Heart left ventricle (tissue), 16 donors: ENCODE results near the gene KRTAP10-4. TPM values are rescaled to one million over a fixed set of nuclear protein-coding genes. Genes with fewer than 3 reads are reported as not detected.

ENCODE experiments used
- ATAC-seq, 4 donors: fragments of 200-7000 bp; cut with Tn5 transposase; one replicate each; pipeline ENCODE4 v1.9.1; 2020 to 2022; ENCODE audit warnings: moderate library complexity in 4 of 4, mild to moderate bottlenecking in 3 of 4, moderate number of reproducible peaks in 1 of 4
- DNase-seq, 5 donors: peaks; one replicate each; pipeline ENCODE4 v3.0.0-alpha.2; 2020
- H3K27ac ChIP-seq, 12 donors: fragments of 200-600 bp; sonication (generic) in 4 of 12; one replicate each; pipeline versions ENCODE4 v1.5.0 to v1.8.0; 2016 to 2022; ENCODE audit warnings: mild to moderate bottlenecking in 2 of 12
- H3K27me3 ChIP-seq, 9 donors: fragments of 200-600 bp; sonication (generic) in 2 of 9; one replicate each; pipeline versions ENCODE4 v1.5.1 to v1.8.0; 2016 to 2022; ENCODE audit warnings: mild to moderate bottlenecking in 3 of 9
- H3K36me3 ChIP-seq, 9 donors: fragments of 200-600 bp; sonication (generic) in 2 of 9; one replicate each; pipeline versions ENCODE4 v1.5.0 to v1.8.0; 2018 to 2022; ENCODE audit warnings: mild to moderate bottlenecking in 2 of 9
- H3K4me1 ChIP-seq, 12 donors: fragments of 200-600 bp; sonication (generic) in 4 of 12; one replicate each; pipeline versions ENCODE4 v1.5.0 to v1.8.0; 2016 to 2022; ENCODE audit warnings: mild to moderate bottlenecking in 3 of 12
- H3K4me3 ChIP-seq, 12 donors: fragments of 200-600 bp; sonication (generic) in 4 of 12; one replicate each; pipeline versions ENCODE4 v1.5.0 to v1.8.0; 2017 to 2022; ENCODE audit warnings: mild to moderate bottlenecking in 9 of 12, moderate library complexity in 4 of 12
- H3K9me3 ChIP-seq, 12 donors: fragments of 200-600 bp; sonication (generic) in 4 of 12; one replicate each; pipeline versions ENCODE4 v1.5.0 to v1.8.0; 2016 to 2022; ENCODE audit warnings: mild to moderate bottlenecking in 1 of 12
- POLR2A ChIP-seq, 2 donors: fragments of 450-650 bp; IDR thresholded peaks; one replicate each; pipeline ENCODE4 v1.6.1; 2017; ENCODE audit warnings: antibody characterized with exemption in 2 of 2, mild to moderate bottlenecking in 2 of 2, moderate library complexity in 2 of 2
- WGBS, 4 donors: extraction: QIAGEN DNeasy Blood & Tissue Kit in 2 of 4; methylation state at CpG; one replicate each; pipeline versions ENCODE4 v1.1.5 to v1.1.7; 2013 to 2018; 5-methylcytosine and 5-hydroxymethylcytosine counted together
- intact Hi-C, 10 donors: fragments of 100-400 bp; cut with DNase I; formaldehyde crosslinking; loops; one replicate each; pipeline versions ENCODE4 v1.11.1 to v1.14.2; 2022
- polyA plus RNA-seq, 2 donors: library from polyadenylated mRNA; stranded (reverse); fragments of 200-250 nt; gene quantifications; one replicate each; pipeline ENCODE4 v1.2.3, GENCODE V29; 2013
- total RNA-seq, 9 donors: library from RNA; depleted of rRNA in 2 of 9; stranded (reverse); fragments of >200 nt in 2 of 9; fragmentation: NEBNext Ultra II Directional in 3 of 9; extraction: Animal tissue kit (Norgen Biotek cat#: 25700) in 3 of 9; gene quantifications; one replicate each; pipeline versions ENCODE4 v1.1.0 to v1.2.4, GENCODE V29; 2016 to 2023
- TF ChIP-seq, protein P1 (sequence below), 12 donors: fragments of 200-600 bp; sonication (generic) in 4 of 12; IDR thresholded peaks; one replicate each; pipeline versions ENCODE4 v1.5.0 to v1.8.0; 2018 to 2022; ENCODE audit warnings: antibody characterized with exemption in 12 of 12, mild to moderate bottlenecking in 5 of 12
- donor health status: ischemic (EF 13 %, LVEDD 7.1; RV severe dilation, severe dysfunction).
- donor health status: healthy with polysubstance abuse.
- donor health status: DM: no; HTN: yes; CAD: no.
- donor health status: DM: no; HTN: no; CAD: no.
- donor health status: ischemic (EF 25% LVEDD 6.9; RV normal size, moderate dysfunction).
- donor health status: ischemic (EF 25% LVEDD 5.7; RV mildly dilated, moderate dysfunction).
- donor health status: healthy.
- donor health status: DM: yes; HTN: yes; CAD: no.
- donor health status: ischemic (EF 35%, LVEDD 5.7; RV mildly dilated, moderate dysfunction).
- donor health status: nonischemic (EF 11% LVEDD 7.7; RV severe dilation, severe dysfunction).
- donor health status: DM: yes; HTN: yes; CAD: no.
- donor health status: PGD.
- donor health status: ischemic (EF 29% LVEDD 5.4; RV normal size, mild dysfunction).
- donor health status: nonischemic (EF 23%, LVEDD 6.1; RV moderate dilation, normal function).

The KRTAP10-4 gene
- total and polyA plus RNA-seq, 11 donors: not detected

DNA sequence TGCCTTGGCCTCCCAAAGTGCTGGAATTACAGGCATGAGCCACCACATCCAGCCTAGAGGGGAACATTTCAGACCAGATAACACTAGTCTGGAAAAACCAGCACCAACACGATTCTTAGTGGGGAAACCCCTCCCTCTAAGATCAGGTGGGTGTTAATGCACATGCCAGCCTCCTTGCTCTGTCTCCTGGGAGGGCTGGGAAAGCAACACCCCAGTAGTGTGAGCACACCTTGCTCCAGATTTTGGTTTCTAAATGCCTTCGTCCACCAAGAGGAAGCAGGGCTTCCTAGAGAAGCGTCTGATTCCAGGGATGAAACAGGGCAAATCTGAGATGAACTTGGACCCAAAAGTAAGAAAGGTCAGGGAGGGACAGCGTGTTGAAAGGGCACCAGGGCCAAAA lies 2.2 kb upstream of the KRTAP10-4 start:
- DNase-seq: no peak
- Histone ChIP-seq H3K36me3 (no peaks in the 10 kb centered on the region), H3K4me1 (peaks cover 0 to 8% (median 0%) of the 10 kb centered on the region in 12 donors), H3K9me3 (peaks cover 0 to 16% (median 2%) of the 10 kb centered on the region in 12 donors), H3K4me3 (no peak overlapping the region), H3K27ac (no peak overlapping the region), H3K27me3 (peaks cover 0 to 22% (median 0%) of the 10 kb centered on the region in 9 donors)
- intact Hi-C loops: no loop called here
- no peak for ATAC-seq
- WGBS, 4 donors: 64 to 93% (median 82%) methylated on average over 3 to 4 of the region's 4 CpGs
- TF ChIP-seq POLR2A (IDR thresholded peaks at IDR 0.05): no peak
- TF ChIP-seq, protein P1, sequence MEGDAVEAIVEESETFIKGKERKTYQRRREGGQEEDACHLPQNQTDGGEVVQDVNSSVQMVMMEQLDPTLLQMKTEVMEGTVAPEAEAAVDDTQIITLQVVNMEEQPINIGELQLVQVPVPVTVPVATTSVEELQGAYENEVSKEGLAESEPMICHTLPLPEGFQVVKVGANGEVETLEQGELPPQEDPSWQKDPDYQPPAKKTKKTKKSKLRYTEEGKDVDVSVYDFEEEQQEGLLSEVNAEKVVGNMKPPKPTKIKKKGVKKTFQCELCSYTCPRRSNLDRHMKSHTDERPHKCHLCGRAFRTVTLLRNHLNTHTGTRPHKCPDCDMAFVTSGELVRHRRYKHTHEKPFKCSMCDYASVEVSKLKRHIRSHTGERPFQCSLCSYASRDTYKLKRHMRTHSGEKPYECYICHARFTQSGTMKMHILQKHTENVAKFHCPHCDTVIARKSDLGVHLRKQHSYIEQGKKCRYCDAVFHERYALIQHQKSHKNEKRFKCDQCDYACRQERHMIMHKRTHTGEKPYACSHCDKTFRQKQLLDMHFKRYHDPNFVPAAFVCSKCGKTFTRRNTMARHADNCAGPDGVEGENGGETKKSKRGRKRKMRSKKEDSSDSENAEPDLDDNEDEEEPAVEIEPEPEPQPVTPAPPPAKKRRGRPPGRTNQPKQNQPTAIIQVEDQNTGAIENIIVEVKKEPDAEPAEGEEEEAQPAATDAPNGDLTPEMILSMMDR (IDR thresholded peaks at IDR 0.05): no peak

DNA sequence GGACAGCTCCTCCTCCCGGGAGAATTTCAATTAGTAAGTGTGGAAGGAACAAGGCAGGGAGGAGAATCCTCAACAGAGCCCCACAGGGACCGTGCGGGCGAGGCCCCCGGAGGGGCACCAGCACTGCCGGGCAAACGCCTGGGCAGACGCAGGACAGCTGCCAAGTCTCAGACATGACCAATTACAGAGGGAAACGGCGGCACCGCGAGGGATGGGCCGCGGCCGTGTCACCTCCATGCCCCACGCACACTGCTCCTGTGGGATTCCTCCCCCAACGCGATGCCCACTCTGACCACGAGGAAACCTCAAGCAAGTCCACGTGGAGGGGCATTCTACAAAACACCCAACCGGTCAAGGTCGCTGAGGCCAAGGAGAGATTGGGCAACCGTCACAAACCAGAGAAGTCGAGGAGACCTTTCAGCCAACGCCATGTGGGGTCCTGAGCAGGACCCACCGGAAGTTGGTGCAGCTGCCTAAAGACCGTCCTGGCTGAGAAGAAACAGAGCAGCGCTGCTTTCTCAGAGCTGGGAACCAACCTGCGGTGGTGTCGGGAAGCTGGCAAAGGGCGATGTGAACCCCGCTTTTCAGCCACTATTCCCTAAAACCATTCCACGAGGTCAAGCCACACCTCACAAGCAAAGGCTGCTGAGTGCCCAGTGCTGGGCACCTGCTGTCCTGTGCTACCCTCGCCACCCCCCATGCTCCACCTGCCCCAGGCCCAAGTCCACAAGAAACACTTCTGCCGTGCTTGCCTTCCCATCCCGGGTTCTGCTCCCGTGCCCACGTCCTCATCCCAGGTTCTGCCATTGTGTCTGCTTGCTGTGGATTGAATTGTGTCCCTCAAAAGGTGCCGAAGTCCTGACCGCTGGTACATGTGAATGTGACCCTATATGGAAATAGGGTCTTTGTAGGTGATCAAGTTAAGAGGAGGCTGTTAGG lies 1.4 kb upstream of the KRTAP10-4 start:
- Histone ChIP-seq H3K27me3 (peaks cover 0 to 22% (median 0%) of the 10 kb centered on the region in 9 donors), H3K4me3 (no peak overlapping the region), H3K27ac (no peak overlapping the region), H3K9me3 (peaks cover 0 to 24% (median 6%) of the 10 kb centered on the region in 12 donors), H3K36me3 (no peaks in the 10 kb centered on the region), H3K4me1 (peaks cover 0 to under 1% (median 0%) of the 10 kb centered on the region in 12 donors)
- 89 to 91% (median 90%) methylated on average over 40 of the region's 40 CpGs for WGBS, 4 donors
- TF ChIP-seq, protein P1 (IDR thresholded peaks at IDR 0.05): no peak
- TF ChIP-seq POLR2A (IDR thresholded peaks at IDR 0.05): no peak
- intact Hi-C loops: no loop called here
- ATAC-seq (no peak), DNase-seq (no peak)

DNA sequence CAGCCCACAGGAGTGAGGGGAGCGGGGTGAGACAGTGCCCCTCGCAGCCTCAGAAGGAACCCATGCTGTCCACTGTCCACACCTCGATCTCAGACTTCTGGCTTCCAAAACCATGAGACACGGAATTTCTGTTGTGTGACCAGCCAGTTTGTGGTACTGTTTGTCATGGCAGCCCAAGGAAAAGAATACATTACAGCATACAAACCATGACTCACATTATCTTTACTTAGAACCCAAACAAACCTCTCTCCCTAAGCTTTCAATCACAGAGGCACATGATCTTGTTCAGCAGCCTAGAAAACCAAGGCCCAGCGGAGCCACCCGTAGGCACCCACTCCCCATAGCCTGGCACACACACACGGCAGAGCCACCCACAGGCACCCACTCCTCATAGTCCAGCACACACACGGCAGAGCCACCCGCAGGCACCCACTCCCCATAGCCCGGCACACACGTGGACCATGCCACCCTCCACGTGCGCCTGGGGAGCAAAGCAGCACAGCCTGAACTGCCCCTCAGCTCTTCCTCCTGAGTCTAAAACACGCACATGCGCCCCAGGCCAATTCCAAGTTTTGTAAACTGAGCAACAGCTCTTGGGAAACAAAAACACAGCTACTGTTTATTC lies 458 bp upstream of the KRTAP10-4 start:
- no peaks in the 10 kb centered on the region for H3K36me3 ChIP-seq
- intact Hi-C loops: no loop called here
- peaks cover 0 to 34% (median 9%) of the 10 kb centered on the region in 12 donors for H3K9me3 ChIP-seq
- DNase-seq: no peak
- 79 to 87% (median 83%) methylated on average over 15 of the region's 15 CpGs for WGBS, 4 donors
- H3K27me3 ChIP-seq: peaks cover 0 to 21% (median 0%) of the 10 kb centered on the region in 9 donors
- no peaks in the 10 kb centered on the region for H3K4me1 ChIP-seq
- TF ChIP-seq POLR2A (IDR thresholded peaks at IDR 0.05): no peak
- TF ChIP-seq, protein P1 (IDR thresholded peaks at IDR 0.05): no peak
- no peak overlapping the region for H3K27ac ChIP-seq
- ATAC-seq: no peak
- no peak overlapping the region for H3K4me3 ChIP-seq
